Right lung (tissue), 10 donors: ENCODE data around the gene ALOX15. TPM values are rescaled to one million over a fixed set of nuclear protein-coding genes. Genes with fewer than 3 reads are reported as not detected.
"Not testable (repeated sequence)": the region's sequence is repeated elsewhere in the genome, so short reads cannot be mapped to it uniquely, and the experiment has no call there.

Experiments
- DNase-seq, 2 donors: peaks; one replicate each; pipeline ENCODE4 v3.0.0-alpha.2; 2013
- long read RNA-seq, 8 donors: transcript quantifications; one replicate each; lab custom pipeline, GENCODE V29; 2026
- polyA plus RNA-seq, 5 donors: library from polyadenylated mRNA; unstranded; fragments of 120-200 nt; gene quantifications; one replicate each; pipeline versions ENCODE4 v1.2.1 to v1.2.3, GENCODE V29; 2013; ENCODE audit warnings: inconsistent platforms in 1 of 5, low replicate concordance in 1 of 5; ENCODE audit not compliant: insufficient read length in 5 of 5, insufficient read depth in 1 of 5

ALOX15 gene
- polyA plus RNA-seq: 1 to 10 TPM; 2.9 to 5.0 (median 3.4) TPM
- long read RNA-seq, donor 1, partial matches to known transcripts: 0 of 1 reads
- long read RNA-seq, donor 1, other reads (novel, unspliced or antisense): 0 of 1 reads
- long read RNA-seq, donor 2: 0 reads
- long read RNA-seq, donor 3, partial matches to known transcripts: 0 of 3 reads
- long read RNA-seq, donor 3, other reads (novel, unspliced or antisense): 0 of 3 reads
- long read RNA-seq, donor 4, partial matches to known transcripts: 0 of 1 reads
- long read RNA-seq, donor 4, other reads (novel, unspliced or antisense): 0 of 1 reads
- long read RNA-seq, donor 5, partial matches to known transcripts: 0 of 1 reads
- long read RNA-seq, donor 5, other reads (novel, unspliced or antisense): 0 of 1 reads
- long read RNA-seq, donor 6: 0 reads
- long read RNA-seq, donor 7: 0 reads
- long read RNA-seq, donor 8: 0 reads

- no peak for DNase-seq
Measured at GRCh38 chr17:4641297-4642195, at the start of gene ALOX15. ALOX15 (minus strand) TSS chr17:4641678; CDS start chr17:4641651, 27 bp downstream.

DNA sequence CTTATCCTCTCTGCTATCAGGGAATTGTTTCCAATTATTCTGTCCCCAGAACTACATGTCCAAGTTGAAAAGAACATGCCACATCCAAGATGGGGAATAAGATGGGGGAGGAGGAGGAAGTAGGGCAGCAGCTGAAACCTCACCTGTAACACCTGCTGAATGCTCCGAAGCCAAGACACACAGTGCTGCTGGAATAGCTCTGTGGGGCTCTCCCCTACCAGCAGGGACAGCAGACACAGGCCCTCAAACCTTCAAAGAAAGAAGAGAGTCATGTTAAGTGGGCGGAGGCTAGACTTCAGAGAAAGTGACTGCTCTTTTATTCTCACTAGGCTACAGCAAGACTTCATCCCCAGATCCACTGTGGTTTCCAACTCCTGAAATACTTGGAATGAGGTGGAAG lies 49.3 kb upstream of the ALOX15 start:
- DNase-seq: no peak

DNA sequence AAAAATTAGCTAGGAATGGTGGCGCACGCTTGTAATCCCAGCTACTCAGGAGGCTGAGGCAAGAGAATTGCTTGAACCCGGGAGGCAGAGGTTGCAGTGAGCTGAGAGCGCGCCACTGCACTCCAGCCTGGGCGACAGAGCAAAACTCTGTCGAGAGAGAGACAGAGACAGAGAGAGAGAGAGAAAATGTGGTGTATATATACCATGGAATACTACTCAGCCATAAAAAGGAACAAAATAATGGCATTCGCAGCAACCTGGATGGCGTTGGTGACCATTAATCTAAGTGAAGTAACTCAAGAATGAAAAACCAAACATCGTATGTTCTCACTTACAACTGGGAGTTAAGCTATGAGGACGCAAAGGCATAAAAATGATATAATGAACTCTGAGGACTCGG lies 48.4 kb upstream of the ALOX15 start:
- DNase-seq: not testable (repeated sequence)

- DNase-seq: not testable (repeated sequence)
Measured at GRCh38 chr17:4683739-4684138, 42.3 kb upstream of the ALOX15 start.

DNA sequence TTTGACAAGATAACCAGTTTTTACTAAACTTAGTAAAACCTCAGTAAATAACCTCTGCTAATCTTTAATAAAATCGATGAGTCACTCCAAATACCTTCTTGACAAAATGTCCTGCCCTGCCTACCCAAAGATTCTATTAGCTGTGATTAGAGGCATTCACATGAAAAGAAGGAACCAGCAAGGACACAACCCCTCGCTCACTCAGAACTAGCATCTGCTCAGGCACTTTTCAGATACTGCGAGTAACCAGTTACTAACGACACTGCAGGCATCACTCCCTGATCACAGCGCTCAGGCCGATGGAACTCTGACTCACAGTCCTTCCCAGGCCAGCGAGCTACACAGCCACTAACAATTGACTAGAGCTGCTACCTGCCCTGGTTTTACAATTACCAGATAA lies 38.2 kb upstream of the ALOX15 start:
- no peak for DNase-seq

DNA sequence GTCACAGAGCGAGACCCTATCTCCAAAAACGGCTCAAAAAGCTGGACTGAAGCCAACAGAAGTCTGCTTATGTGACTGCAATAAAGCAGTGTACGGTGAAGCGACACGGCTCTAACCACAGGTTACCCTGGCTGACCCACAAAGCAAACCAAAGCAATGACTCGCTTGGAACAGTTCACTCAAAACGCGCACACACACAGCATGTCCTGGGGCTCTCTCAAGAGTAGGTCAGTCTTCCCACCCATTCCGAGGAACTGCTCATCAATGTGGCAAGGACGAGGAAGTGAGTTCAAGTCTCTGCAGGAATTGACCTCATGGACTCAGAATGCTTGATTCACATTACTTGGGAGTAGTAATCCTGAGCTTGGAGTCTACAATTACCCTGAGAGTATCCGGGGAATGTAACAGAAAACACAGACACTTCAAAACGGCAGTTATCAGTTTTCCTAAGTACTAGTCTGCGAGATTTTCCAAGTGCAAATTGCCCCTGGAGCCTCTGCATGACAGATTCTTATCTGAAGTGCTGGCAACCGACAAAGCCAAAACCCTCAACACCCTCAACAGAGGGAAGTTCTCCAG lies 37.1 kb upstream of the ALOX15 start:
- DNase-seq: no peak

DNA sequence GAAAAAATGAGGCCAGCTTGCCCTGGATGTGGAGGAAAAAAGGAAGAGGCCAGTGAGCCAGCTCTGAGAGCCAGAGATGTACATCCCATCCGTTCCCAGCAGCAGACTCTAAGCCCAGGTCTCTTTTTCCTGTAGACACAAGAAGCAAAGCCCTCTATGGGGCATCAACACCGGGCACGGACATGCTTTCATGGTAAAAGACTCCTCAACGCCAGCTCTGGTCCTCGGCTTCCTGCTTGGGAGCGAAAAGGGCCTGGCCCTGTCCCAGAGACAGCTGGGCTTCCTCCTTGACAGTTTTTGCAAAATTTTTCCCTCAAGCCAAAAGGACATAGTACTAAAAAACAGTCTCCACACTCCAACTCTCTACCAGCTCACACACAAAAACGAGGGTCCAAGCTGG lies 35.3 kb upstream of the ALOX15 start:
- peak; percentile 84 to 88 for DNase-seq

DNA sequence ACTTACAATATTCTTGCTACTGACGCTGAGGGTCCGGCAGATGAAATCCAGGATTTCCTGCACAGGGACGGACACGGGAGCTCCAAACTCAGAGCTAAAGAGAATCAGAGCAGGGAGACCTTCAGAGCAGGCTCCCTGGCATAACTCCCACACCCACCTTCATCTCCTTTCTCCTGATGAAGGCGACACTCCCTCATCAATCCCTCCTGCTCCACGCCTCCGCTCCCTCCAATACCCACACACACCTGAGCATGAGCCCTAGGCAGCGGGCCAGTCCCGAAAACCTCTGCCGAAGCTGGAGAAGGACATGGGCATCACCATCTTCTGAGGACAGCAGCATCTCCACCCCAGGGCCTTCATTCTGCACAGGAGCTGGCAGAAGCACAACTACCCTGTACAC lies 34.3 kb upstream of the ALOX15 start:
- DNase-seq: no peak

DNA sequence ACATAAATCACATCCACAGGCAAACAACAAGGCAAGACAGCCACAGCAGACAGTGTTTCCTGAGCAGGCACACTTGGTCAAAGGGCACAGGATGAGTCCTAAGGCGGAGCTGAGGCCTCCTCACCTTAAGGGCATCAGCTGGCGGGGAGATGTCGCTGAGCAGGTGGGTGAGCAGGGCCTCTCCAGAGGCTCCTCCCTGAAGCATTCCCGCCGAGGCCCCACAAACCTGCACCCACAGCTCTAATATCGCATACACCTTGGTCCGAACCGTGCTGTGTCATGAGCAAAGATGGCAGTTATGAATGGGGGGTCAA lies 33.2 kb upstream of the ALOX15 start:
- DNase-seq: no peak

GRCh38 chr17:4673986-4674684 lies 32.7 kb upstream of the ALOX15 start:
- no peak for DNase-seq

GRCh38 chr17:4673169-4673568 lies 31.7 kb upstream of the ALOX15 start:
- no peak for DNase-seq

GRCh38 chr17:4672751-4673150 lies 31.3 kb upstream of the ALOX15 start:
- no peak for DNase-seq

DNA sequence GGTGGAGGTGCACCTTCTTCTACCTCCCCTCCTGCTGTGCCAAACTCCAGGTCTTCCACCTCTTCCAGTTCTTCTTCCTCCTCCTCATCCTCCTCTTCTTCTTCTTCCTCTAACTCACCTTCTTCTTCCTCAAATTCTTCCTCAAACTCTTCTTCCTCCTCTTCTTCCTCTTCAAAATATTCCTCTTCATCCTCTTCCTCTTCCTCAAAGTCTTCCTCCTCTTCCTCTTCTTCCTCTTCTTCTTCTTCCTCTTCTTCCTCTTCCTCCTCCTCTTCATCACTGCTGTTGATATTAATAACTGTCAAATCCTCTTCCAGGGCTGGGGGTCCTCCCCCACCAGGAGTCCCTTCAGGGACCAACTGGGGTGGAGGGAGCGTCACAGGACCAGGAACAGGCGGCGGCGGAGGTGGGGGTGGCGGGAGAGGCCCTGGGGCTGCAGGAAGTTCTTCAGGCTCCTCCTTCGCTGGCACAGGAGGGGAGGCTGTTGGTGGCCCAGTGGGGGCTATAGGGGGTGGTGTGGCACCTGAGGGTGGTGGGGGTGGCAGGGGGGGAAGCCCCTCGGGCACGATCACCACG lies 30.7 kb upstream of the ALOX15 start:
- no peak for DNase-seq

DNA sequence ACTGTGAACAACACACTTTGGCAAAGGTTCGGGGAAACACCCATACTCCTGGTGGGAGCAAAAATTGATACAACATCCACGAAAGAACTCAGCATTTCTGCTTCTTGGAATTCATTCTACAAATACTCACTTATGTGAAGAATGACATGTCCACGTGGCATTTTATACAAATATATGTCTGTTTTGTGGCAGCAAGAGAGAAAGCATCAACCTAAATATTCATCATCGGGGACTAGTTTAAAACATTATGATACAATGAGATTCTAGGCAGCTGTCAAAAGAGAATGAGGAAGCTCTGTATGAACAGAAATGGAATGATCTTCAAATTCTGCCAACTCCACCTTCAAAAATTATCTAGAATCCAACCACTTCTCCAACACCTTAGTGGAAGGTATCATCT lies 25.7 kb upstream of the ALOX15 start:
- DNase-seq: no peak

DNA sequence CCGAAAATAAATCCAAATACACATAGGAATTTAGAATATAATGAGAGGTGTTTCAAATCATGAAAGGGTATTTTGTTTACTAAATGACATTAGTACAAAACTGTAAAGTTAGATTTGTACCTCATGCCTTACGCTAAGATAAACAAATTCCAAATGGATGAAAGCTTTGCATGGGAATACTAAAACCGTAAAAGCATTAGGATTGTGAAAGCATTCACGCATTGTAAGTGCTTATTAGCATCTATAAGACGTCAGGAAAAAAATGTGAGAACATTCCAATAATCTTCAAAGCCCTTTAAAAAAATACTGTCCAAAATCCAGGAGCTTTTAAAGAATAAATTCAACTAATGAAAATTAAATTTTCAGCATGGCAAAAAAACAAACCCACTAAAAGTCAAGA lies 24.8 kb upstream of the ALOX15 start:
- DNase-seq: no peak

DNA sequence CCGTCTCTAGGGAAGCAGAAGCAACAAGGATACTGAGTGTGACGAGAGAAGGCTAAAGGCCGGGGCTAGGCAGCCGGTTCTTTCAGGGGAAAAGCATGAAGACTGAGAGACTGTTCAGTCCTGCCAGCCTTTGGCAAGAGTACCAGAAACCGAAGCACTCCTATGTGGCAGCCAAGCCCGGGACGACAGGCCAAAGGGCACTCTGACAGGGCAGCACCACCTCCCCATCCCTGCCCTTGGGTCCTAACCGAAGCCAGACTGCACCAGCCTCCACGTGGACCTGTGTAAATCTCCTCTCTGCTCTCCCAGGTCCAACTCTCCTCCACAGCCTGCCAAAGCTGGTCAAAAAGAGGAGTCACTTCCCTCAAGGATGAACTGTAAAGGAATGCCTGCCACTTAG lies 23.5 kb upstream of the ALOX15 start:
- DNase-seq: no peak

GRCh38 chr17:4664230-4664629 lies 22.8 kb upstream of the ALOX15 start:
- DNase-seq: no peak

GRCh38 chr17:4663711-4664110 lies 22.2 kb upstream of the ALOX15 start:
- DNase-seq: no peak

DNA sequence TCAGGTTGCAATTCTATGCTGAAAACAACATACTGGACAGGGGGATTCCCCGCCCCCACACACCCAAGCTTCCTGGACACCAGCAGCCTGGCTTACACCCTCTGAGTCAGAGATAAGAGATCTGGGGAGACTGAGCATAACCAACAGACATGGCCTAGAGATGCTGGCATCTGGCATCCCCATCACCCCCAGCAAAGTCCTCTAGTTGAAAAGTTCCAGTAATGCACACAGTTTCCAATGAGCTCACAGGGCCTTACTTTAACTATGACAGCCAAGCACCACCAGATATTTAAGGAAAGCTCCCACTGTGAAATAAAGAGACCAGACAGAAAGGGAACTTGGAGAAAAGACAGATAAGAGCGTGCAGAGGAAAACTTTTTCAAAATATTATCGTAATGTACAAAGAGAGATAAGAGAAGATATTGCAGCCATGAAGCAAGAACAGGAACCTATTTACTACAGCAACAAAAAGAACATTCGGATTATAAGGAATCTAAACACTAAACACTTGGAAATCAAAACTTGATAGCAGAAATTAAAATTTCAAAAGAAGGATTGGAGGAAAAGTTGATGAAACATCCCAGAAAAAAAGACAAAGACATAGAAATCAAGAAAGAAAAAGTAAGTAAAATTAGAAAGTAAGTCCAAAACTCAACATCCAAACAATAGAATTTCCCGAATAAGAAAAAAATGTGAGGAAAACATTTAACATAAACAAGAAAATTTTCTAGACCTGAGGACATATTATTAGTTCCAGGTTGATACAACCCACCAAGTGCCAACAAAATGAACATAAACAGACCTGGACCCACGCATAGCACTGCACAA lies 17.2 kb upstream of the ALOX15 start:
- DNase-seq: no peak

DNA sequence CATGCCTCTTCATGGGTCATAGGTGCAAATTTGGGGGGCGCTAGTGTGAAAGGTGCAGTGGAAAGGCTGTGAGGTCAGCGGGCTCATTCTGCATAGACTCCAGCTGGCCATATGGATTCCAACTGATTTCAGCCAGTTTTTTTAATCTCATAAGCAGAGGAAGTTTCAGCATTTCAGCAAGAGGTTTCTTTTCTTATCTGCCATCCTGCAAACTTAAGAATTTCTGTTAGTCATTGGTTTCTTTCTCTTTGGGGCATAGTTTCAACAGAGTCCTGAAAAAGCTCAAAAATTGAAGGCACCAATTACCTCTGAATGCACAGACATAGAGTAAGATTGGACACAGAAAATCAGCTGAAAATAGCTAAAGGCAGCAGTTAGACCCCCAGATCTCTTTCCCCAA lies 16.2 kb upstream of the ALOX15 start:
- no peak for DNase-seq

DNA sequence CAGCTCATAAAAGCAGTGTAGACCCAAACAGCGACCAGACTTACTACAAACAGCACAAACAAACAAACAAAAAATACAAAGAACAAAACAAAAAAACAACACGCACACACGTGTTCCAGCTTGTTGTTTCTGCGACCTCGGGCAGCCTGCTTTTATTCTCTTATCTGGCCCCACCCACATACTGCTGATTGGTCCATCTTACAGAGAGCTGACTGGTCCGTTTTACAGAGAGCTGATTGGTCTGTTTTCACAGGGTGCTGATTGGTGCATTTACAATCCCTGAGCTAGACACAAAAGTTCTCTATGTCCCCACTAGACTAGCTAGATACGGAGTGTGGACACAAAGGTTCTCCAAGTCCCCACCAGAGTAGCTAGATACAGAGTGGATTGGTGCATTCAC lies 14.5 kb upstream of the ALOX15 start:
- not testable (repeated sequence) for DNase-seq
